Measurements from ENCODE around the gene SLC11A2. TPM values are rescaled to one million over a fixed set of nuclear protein-coding genes. Genes with fewer than 3 reads are reported as not detected.

Gene SLC11A2
- polyA plus RNA-seq, result 10 to 100 TPM; 18.0 to 19.5 TPM

DNA sequence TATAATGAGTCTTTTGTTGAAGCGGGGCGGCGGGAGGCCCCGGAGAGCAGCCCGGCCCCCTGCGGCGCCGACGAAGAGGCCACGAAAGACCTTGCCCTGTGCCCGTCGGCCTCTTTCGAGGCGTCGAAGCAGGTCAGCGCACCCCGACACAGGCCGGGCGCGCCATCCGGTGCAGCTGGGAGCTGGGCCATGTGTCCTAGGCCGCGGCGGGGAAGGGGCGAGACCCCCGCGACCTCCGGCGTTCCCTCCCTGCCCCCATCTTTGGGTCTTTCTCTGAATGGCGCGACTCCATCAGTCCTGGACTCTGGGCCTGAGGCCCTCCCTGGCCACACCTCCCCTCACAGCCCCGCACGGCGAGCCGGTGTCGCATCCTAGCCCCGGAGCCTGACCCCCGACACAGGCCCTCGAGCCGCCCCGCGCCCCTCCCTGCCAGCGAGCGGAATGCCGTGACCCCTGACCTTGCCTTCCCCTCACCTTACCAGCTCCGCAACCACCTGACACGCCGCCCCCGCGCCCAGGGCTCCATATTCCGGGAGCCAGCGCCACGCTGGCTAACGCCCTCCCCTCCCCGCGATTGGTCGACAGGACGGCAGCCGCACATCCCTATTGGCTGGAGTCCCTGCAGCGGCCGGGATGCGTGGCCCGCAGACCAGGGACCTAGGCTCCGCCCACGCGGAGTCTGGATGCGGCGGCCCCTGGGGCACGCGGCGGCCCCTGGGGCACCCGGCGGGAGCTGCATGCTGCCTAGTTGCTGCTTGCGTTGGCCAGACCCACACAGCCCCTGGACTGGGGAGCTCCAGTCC is at the start of gene SLC11A2:
TSS of gene SLC11A2 (minus strand) at position 549 of the 803 bp plus-strand sequence. CDS start 15,656 bp downstream, outside the sequence.
- Histone ChIP-seq H3K9me3 (ENCODE audit: control insufficient read depth in 2 of 2, insufficient read depth in 1 of 2, low read depth in 1 of 2, low read length in 1 of 2) (no peaks in the 10 kb centered on the region), H3K27me3 (ENCODE audit: control insufficient read depth in 1 of 2, insufficient read depth in 2 of 2, low read length in 2 of 2) (no peaks in the 10 kb centered on the region), H3K27ac (ENCODE audit: low read depth in 2 of 2, low read length in 1 of 2) (peak within 1 kb of the TSS; percentile 95 to 97), H3K36me3 (ENCODE audit: control insufficient read depth in 2 of 2, insufficient read depth in 2 of 2, low read length in 1 of 2) (no peaks in the 10 kb centered on the region), H3K4me1 (ENCODE audit: control insufficient read depth in 2 of 2, insufficient read depth in 2 of 2, low read length in 1 of 2) (no peaks in the 10 kb centered on the region), H3K4me3 (ENCODE audit: low read depth in 1 of 2, low read length in 2 of 2) (peak within 1 kb of the TSS; percentile 78 to 97)
- WGBS, 2 donors, result 0 to 1% methylated on average over 72 to 74 of the region's 74 CpGs

DNA sequence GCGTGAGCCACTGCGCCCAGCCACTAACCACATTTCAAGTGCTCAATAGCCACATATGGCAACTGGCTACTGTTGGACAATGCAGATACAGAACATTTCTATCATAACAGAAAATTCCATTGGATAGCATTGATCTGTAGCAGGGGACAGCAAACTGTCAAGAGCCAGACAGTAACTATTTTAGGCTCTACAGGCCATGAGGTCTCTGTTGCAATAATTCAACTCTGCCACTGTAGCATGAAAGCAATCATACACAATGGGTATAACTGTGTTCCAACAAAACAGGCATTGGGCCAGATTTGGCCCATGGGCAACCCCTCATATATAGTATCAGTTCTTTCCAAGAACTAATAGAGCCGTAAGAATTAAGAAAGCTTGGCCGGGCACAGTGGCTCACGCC is 49.2 kb upstream of the SLC11A2 start:
- H3K27me3 ChIP-seq (ENCODE audit: control insufficient read depth in 1 of 2, insufficient read depth in 2 of 2, low read length in 2 of 2), result no peaks in the 10 kb centered on the region
- no peaks in the 10 kb centered on the region for H3K4me1 ChIP-seq (ENCODE audit: control insufficient read depth in 2 of 2, insufficient read depth in 2 of 2, low read length in 1 of 2)
- 94 to 97% methylated on average over 5 of the region's 5 CpGs for WGBS, 2 donors
- no peak overlapping the region for H3K4me3 ChIP-seq (ENCODE audit: low read depth in 1 of 2, low read length in 2 of 2)
- H3K36me3 ChIP-seq (ENCODE audit: control insufficient read depth in 2 of 2, insufficient read depth in 2 of 2, low read length in 1 of 2), result peaks cover 7 to 8% of the 10 kb centered on the region in 2 donors
- H3K9me3 ChIP-seq (ENCODE audit: control insufficient read depth in 2 of 2, insufficient read depth in 1 of 2, low read depth in 1 of 2, low read length in 1 of 2), result no peaks in the 10 kb centered on the region
- no peak overlapping the region for H3K27ac ChIP-seq (ENCODE audit: low read depth in 2 of 2, low read length in 1 of 2)

DNA sequence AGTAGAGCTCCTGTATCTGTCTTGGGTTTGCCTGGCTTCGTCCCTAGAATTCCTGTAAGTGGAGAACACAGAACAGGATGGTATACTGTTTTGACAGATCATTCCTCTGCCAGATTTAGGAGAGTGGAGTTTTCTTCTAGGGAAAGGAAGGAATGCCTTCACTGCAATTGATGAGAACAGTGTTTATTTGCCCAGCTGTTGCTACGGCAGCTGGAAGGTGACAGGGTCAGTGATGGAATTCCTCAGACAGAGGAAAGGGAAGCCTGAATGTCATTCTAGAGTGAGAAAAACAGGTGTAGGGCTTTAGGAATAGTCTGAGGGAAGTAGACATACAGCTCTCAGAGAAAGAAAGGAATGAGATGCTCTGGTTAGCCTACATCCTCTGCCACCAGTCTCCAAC is 45.5 kb upstream of the SLC11A2 start:
- H3K36me3 ChIP-seq (ENCODE audit: control insufficient read depth in 2 of 2, insufficient read depth in 2 of 2, low read length in 1 of 2), result peaks cover 15 to 20% of the 10 kb centered on the region in 2 donors
- no peak overlapping the region for H3K27ac ChIP-seq (ENCODE audit: low read depth in 2 of 2, low read length in 1 of 2)
- H3K9me3 ChIP-seq (ENCODE audit: control insufficient read depth in 2 of 2, insufficient read depth in 1 of 2, low read depth in 1 of 2, low read length in 1 of 2), result no peaks in the 10 kb centered on the region
- no peaks in the 10 kb centered on the region for H3K4me1 ChIP-seq (ENCODE audit: control insufficient read depth in 2 of 2, insufficient read depth in 2 of 2, low read length in 1 of 2)
- no peaks in the 10 kb centered on the region for H3K27me3 ChIP-seq (ENCODE audit: control insufficient read depth in 1 of 2, insufficient read depth in 2 of 2, low read length in 2 of 2)
- 77 to 82% methylated on average over 2 of the region's 2 CpGs for WGBS, 2 donors
- H3K4me3 ChIP-seq (ENCODE audit: low read depth in 1 of 2, low read length in 2 of 2), result no peak overlapping the region

DNA sequence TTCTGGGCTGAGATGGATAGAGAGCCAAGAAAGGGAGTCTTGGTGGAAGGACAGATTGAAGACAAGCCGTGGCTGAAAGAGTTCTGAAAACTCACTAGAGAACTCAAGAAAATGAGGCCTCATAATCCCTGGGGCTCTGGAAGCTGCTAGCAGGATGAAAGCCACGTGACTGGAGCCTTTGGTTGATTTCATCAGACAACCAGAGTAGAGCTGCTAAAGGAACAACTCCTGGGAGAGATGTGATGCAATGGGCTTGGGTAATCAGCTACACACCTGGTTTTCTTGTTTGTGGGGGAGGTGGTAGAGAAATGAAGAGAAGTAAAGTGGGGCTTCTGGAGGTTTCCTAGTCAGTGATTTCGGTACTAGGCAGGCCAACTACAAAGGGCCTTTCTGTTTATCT is 43.8 kb upstream of the SLC11A2 start:
- Histone ChIP-seq H3K4me3 (ENCODE audit: low read depth in 1 of 2, low read length in 2 of 2) (no peak overlapping the region), H3K27ac (ENCODE audit: low read depth in 2 of 2, low read length in 1 of 2) (no peak overlapping the region), H3K27me3 (ENCODE audit: control insufficient read depth in 1 of 2, insufficient read depth in 2 of 2, low read length in 2 of 2) (no peaks in the 10 kb centered on the region), H3K4me1 (ENCODE audit: control insufficient read depth in 2 of 2, insufficient read depth in 2 of 2, low read length in 1 of 2) (no peaks in the 10 kb centered on the region), H3K36me3 (ENCODE audit: control insufficient read depth in 2 of 2, insufficient read depth in 2 of 2, low read length in 1 of 2) (peaks cover 15 to 21% of the 10 kb centered on the region in 2 donors), H3K9me3 (ENCODE audit: control insufficient read depth in 2 of 2, insufficient read depth in 1 of 2, low read depth in 1 of 2, low read length in 1 of 2) (no peaks in the 10 kb centered on the region)
- WGBS, 2 donors, result 86 to 91% methylated on average over 3 of the region's 3 CpGs

DNA sequence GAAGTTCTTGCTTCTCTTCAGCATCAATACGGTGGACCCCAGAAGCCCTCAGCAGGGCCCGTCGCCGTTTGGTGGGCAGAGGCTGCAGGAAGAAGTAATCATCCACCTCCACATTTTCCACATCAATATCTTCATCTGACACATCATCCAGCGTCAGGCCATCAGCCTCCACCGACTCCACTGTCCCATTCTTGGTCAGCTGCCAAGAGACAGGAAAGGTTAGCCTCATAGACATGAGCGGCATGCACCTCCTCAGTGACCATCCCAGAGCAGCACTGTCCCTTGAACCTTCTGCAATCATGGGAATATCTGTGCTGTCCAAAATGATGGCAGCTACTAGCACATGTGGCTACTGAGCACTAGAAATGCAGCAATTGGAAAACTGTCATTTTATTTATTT is 41.6 kb upstream of the SLC11A2 start:
- Histone ChIP-seq H3K27me3 (ENCODE audit: control insufficient read depth in 1 of 2, insufficient read depth in 2 of 2, low read length in 2 of 2) (no peaks in the 10 kb centered on the region), H3K27ac (ENCODE audit: low read depth in 2 of 2, low read length in 1 of 2) (no peak overlapping the region), H3K4me1 (ENCODE audit: control insufficient read depth in 2 of 2, insufficient read depth in 2 of 2, low read length in 1 of 2) (no peaks in the 10 kb centered on the region), H3K9me3 (ENCODE audit: control insufficient read depth in 2 of 2, insufficient read depth in 1 of 2, low read depth in 1 of 2, low read length in 1 of 2) (no peaks in the 10 kb centered on the region), H3K36me3 (ENCODE audit: control insufficient read depth in 2 of 2, insufficient read depth in 2 of 2, low read length in 1 of 2) (peaks cover 23 to 27% of the 10 kb centered on the region in 2 donors), H3K4me3 (ENCODE audit: low read depth in 1 of 2, low read length in 2 of 2) (no peak overlapping the region)
- 76 to 90% methylated on average over 7 of the region's 7 CpGs for WGBS, 2 donors

DNA sequence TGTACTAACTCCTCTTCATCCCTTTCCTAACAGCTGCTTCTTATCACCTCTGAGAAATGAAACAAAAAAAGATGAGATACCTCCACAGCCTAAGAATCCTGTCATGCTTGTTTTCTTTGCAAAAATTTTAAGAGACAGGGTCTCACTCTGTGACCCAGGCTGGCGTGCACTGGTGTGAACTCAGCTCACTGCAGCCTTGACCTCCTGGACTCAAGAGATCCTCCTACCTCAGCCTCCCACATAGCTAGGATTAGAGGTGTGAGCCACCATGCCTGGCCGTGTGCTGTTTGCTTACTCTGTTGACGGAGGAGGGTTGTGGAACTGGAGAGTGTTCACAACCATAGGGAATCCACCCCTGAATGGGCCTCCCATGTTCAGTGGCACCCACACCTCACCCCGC is 41.0 kb upstream of the SLC11A2 start:
- Histone ChIP-seq H3K4me3 (ENCODE audit: low read depth in 1 of 2, low read length in 2 of 2) (no peak overlapping the region), H3K36me3 (ENCODE audit: control insufficient read depth in 2 of 2, insufficient read depth in 2 of 2, low read length in 1 of 2) (peaks cover 21 to 29% of the 10 kb centered on the region in 2 donors), H3K27ac (ENCODE audit: low read depth in 2 of 2, low read length in 1 of 2) (no peak overlapping the region), H3K9me3 (ENCODE audit: control insufficient read depth in 2 of 2, insufficient read depth in 1 of 2, low read depth in 1 of 2, low read length in 1 of 2) (no peaks in the 10 kb centered on the region), H3K27me3 (ENCODE audit: control insufficient read depth in 1 of 2, insufficient read depth in 2 of 2, low read length in 2 of 2) (no peaks in the 10 kb centered on the region), H3K4me1 (ENCODE audit: control insufficient read depth in 2 of 2, insufficient read depth in 2 of 2, low read length in 1 of 2) (no peaks in the 10 kb centered on the region)
- 90 to 91% methylated on average over 4 of the region's 4 CpGs for WGBS, 2 donors

DNA sequence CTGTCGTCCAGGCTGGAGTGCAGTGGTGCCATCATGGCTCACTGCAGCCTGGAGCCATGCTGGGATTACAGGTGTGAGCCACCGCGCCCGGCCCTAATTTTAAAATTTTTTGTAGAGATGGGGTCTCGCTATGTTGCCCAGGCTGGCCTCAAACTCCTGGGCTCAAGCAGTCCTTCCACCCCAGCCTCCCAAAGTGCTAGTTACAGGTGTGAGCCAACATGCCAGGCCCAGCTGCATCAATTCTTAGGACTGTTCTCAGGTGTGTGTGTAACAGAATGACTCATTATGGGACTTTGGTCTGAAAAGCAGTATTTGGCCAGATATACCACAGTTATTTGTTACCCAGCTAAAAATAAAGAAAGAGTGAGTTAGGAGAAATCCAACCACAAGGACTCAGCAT is 39.3 kb upstream of the SLC11A2 start:
- Histone ChIP-seq H3K27ac (ENCODE audit: low read depth in 2 of 2, low read length in 1 of 2) (no peak overlapping the region), H3K9me3 (ENCODE audit: control insufficient read depth in 2 of 2, insufficient read depth in 1 of 2, low read depth in 1 of 2, low read length in 1 of 2) (no peaks in the 10 kb centered on the region), H3K4me3 (ENCODE audit: low read depth in 1 of 2, low read length in 2 of 2) (no peak overlapping the region), H3K4me1 (ENCODE audit: control insufficient read depth in 2 of 2, insufficient read depth in 2 of 2, low read length in 1 of 2) (no peaks in the 10 kb centered on the region), H3K36me3 (ENCODE audit: control insufficient read depth in 2 of 2, insufficient read depth in 2 of 2, low read length in 1 of 2) (peaks cover 22 to 29% of the 10 kb centered on the region in 2 donors), H3K27me3 (ENCODE audit: control insufficient read depth in 1 of 2, insufficient read depth in 2 of 2, low read length in 2 of 2) (no peaks in the 10 kb centered on the region)
- 95 to 97% methylated on average over 5 of the region's 5 CpGs for WGBS, 2 donors

DNA sequence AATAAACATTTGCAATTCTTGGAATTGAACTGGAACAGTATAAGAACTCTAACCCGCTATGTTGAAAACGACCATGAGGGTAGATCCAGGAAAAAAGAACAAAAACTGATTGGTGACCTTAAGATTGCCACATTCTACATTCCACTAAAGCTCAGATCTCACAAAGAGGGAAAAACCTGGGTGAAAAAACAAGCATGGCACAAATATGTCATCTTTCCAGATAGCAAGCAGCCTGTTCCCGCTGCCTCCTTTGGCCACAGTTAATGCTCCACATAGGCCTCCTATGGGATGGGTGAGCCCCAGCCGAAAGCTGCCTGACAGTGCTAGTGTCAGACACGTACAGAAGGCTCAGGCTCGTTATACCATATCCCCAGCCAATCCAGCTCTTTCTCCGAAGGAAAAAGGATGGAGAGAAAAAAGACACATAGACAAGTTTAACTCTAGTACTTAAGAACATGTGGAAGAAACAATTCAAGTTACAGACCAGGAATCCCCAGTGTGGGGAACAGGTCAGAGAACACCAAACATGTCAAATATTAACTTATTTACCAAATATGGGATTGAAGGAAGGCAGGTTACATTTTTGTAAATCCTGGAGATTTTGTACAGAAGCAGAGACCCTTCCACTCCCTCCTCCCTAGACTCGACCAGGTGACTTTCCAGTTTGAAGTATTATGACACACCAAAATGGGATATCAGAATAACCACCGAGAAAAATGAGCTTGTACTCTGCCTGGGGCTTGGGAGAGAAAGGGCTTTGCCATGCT is 36.6 kb upstream of the SLC11A2 start:
- Histone ChIP-seq H3K27ac (ENCODE audit: low read depth in 2 of 2, low read length in 1 of 2) (no peak overlapping the region), H3K36me3 (ENCODE audit: control insufficient read depth in 2 of 2, insufficient read depth in 2 of 2, low read length in 1 of 2) (peaks cover 28 to 34% of the 10 kb centered on the region in 2 donors), H3K9me3 (ENCODE audit: control insufficient read depth in 2 of 2, insufficient read depth in 1 of 2, low read depth in 1 of 2, low read length in 1 of 2) (no peaks in the 10 kb centered on the region), H3K4me1 (ENCODE audit: control insufficient read depth in 2 of 2, insufficient read depth in 2 of 2, low read length in 1 of 2) (no peaks in the 10 kb centered on the region), H3K4me3 (ENCODE audit: low read depth in 1 of 2, low read length in 2 of 2) (no peak overlapping the region), H3K27me3 (ENCODE audit: control insufficient read depth in 1 of 2, insufficient read depth in 2 of 2, low read length in 2 of 2) (no peaks in the 10 kb centered on the region)
- WGBS, 2 donors, result 71 to 77% methylated on average over 9 of the region's 9 CpGs

DNA sequence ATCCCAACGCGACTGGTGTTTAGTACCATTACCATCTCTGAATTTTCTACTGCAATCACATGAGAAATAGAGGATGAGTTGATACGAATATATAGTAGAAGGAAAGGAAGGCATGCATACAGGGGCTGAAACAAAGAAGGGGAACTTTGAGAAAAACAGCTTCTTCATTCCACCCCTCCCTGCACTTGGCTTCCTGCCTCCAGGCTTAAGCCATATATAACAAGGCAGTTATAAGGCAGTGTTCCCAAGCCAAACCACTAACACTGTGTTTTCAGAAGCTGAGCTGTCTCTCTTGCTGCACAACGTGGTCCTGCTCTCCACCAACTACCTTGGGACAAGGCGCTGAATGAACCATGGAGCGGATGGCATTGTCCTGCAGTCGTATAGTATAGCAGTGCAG is 32.9 kb upstream of the SLC11A2 start:
- H3K4me3 ChIP-seq (ENCODE audit: low read depth in 1 of 2, low read length in 2 of 2), result no peak overlapping the region
- peaks cover 26% of the 10 kb centered on the region in 2 donors for H3K36me3 ChIP-seq (ENCODE audit: control insufficient read depth in 2 of 2, insufficient read depth in 2 of 2, low read length in 1 of 2)
- no peak overlapping the region for H3K27ac ChIP-seq (ENCODE audit: low read depth in 2 of 2, low read length in 1 of 2)
- H3K27me3 ChIP-seq (ENCODE audit: control insufficient read depth in 1 of 2, insufficient read depth in 2 of 2, low read length in 2 of 2), result no peaks in the 10 kb centered on the region
- WGBS, 2 donors, result 81 to 83% methylated on average over 7 of the region's 7 CpGs
- H3K9me3 ChIP-seq (ENCODE audit: control insufficient read depth in 2 of 2, insufficient read depth in 1 of 2, low read depth in 1 of 2, low read length in 1 of 2), result no peaks in the 10 kb centered on the region
- no peaks in the 10 kb centered on the region for H3K4me1 ChIP-seq (ENCODE audit: control insufficient read depth in 2 of 2, insufficient read depth in 2 of 2, low read length in 1 of 2)
